Stimulated activated CD4-positive, alpha-beta T cell treated with anti-CD3 and anti-CD28 coated beads, Interleukin-4, amount 100 ng/mL, for 48 hours (primary cell): ENCODE results near the gene METTL15.
"Not testable (repeated sequence)": the region's sequence is repeated elsewhere in the genome, so short reads cannot be mapped to it uniquely, and the experiment has no call there.

Experiments
- DNase-seq, 2 donors: peaks; one replicate each; pipeline ENCODE4 v3.0.0-alpha.2; 2020; ENCODE audit warnings: low read depth in 2 of 2

The METTL15 gene

DNA sequence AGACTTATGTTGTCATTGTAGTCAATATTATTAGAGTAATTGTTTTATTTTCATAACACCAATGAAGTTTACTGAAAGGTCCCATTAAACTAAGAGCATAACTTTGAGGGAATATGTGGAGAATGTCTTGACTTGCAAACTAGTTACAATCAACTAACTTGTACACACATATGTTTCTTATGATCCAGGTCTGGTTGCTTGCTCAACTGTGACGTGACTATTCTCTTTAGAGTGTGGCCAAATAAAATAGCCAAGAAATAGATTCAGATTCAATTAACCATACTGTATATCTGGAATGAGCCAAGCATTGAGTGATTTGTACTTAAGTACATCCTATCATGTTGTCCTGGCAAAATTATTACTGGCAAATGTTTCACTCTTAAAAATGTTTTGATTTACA lies 101.7 kb downstream of the METTL15 start:
- no peak for DNase-seq

DNA sequence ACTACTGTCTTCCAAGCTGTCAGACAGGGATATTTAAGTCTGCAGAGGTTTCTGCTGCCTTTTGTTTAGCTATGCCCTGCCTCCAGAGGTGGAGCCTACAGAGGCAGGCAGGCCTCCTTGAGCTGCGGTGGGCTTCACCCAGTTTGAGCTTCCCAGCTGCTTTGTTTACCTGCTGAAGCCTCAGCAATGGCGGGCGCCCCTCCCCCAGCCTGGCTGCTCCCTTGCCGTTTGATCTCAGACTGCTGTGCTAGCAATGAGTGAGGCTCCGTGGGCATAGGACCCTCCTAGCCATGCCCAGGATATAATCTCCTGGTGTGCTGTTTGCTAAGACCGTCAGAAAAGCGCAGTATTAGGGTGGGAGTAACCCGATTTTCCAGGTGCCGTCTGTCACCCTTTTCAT lies 113.9 kb downstream of the METTL15 start:
- not testable (repeated sequence) for DNase-seq

DNA sequence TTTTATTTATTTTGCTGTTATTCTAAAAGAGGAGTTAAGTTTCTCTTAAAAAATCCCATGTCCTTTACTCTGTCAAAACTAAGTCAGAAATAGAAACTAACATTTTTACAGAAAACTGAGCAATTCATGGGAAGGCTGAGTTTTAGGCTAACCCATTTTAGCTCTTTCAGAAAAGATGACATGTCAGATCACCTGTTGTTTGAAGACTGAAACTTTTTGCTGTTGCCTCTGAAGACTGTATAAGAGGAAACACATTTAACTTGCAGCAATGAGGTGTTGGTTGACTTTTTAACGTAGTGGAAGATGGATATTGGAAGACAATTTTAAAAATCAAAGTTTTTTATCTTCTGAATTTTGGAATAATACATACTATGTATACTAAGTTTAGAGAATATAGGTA lies 115.4 kb downstream of the METTL15 start:
- DNase-seq, result no peak

DNA sequence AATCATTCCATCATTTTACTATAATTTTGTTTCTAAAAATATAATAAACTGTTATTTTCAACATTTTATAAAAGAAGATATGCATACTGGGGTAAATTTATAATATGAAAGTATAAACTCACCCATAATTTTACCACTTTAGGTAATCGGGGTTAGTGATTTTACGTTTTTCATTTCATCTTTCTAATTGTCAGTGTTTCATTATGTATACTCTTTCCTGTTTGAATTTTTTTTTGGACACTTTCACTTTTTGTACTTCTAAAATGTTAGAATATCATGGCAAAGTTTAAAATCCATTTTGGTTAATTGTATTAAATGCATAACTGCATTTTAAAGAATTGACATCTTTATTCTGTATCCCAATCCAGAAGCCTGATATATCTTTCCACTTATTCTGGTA lies 115.8 kb downstream of the METTL15 start:
- DNase-seq, result no peak

DNA sequence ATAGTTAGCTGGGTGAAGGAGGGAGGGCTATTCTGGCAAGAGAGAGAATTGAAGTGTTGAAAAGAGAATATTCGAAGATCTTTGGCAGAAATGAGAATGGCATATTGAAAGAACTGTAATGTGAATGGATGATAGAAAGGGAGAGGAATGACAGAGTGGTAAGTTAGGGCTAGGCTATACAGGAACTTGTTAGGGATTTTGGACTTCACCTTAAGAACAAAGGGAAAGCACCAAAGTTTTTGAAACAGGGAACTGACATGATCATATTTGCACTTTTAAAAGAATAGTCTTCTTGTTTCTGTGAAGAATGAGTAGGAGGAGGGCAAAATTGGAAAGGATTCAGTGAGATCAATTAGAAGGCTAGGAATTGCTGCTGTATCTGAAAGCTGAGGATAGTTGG lies 119.3 kb downstream of the METTL15 start:
- DNase-seq, result no peak

DNA sequence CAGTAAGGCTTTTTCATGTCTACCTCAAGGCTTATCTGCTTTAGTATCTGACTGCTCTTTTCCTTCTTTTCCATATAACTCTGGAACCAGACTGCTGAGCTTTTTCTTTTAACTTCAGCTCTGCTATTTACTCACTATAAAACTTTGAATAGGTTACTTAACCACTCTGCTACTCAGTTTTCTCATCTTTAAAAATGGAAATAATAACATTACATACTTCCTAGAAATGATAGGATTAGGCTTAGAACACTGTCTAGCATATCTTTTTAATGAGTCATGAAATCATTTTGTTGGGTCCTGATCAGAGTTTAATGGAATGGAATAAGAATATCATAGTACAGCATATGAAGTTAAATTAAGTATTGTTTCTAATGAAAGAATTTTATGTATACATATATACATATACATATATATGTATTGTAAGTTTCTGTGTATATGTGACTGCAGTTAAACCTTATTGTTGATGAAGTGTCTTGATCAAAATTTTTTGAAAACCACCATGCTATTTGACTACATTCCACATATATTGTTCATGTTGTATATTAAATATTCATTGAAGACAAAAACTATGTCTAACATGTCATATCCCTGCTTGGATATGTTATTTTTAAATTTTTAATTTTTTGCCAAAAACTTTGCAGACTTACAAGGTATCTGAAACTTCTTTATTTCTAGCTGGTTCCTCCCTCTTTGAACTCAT lies 120.2 kb downstream of the METTL15 start:
- DNase-seq, result no peak

DNA sequence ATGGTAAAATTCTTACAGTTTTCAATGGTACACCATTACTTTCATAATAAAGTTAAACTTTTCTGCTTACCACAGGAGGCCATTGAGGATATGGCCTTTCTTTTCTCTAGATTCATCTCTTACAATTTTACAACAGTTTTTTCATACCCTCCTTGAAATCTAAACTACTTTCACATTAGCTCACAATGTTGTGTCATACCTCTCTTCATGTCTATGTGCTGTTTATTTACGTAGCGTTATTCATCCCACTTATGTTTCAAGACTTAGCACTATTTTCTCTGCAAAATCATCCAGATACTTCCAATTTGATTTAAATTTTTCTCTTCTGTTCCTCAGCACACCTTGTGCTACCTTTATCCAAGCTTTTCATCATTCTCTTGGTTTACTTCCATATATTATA lies 123.3 kb downstream of the METTL15 start:
- no peak for DNase-seq

DNA sequence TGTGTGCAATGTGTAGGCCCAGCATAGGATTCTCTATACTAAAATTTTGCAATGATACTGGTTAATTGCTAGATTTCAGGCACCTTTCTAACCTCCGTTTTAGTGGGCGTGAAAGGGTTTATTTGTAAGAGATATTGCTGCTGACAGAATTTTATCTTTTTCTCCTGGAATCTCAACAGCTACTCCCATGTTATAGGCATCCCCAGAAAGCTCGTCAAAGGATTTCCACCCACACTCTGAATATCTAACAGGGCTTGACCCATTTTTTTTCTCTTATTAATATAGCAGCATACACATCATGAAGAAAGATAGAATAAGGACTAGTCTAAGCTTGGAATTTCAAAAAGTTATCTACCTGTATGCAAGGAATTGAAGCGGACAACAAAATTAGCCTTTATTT lies 124.5 kb downstream of the METTL15 start:
- DNase-seq, result no peak

DNA sequence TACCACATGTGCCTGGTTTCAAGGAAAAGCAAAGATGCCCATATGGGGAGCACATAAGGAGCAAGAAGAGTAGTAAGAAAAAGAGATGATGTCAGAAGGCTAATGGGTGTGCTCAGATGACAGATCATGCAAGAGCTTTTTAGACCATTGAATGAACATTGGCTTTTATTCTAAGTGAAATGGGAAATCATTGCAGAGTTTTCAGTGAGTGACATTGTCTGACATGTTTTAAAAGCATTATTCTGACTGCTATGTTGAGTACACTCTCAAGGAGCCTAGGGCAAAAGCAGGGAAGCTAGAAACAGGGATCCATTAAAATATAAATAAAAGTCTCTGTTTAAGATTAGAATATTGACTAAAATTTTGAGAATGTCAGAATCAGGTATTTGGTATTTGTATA lies 133.6 kb downstream of the METTL15 start:
- no peak for DNase-seq

DNA sequence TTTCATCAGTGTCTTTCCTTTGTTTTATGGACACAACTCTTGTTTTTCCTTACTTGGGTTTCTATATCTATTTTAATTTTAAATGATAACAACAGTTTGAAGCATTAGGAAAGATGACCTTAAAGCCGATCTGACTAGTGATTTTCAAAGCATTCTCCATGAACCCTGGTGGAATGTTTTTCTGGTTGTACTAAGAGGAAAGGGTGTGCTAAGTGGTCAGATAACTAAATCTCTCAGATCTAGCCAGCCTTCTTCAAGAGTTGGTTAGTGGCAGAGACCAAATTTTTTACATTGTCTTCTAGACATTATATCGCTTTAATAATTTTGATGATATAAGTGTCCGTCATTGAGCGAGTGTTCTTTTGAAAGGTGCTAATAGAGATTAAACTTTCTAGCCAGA lies 134.4 kb downstream of the METTL15 start:
- no peak for DNase-seq

DNA sequence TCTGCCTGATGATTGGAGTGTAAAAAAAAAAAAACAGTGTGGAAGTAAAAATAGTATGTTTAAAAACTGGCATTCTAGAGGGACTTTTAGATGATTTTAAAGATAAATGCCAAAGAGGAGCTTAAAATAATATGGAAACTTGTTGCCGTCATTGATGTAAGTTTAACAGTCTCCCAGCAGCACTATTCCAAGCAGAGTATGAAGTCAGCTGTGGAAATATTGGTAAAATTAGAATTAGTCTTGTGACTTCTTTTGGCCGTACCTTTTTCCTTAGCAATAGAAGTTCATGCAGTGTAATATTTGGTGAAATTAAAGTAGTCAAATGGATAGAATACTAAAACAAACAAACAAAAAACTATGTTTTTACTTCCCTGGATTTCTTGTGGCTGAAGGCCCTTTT lies 134.9 kb downstream of the METTL15 start:
- no peak for DNase-seq

DNA sequence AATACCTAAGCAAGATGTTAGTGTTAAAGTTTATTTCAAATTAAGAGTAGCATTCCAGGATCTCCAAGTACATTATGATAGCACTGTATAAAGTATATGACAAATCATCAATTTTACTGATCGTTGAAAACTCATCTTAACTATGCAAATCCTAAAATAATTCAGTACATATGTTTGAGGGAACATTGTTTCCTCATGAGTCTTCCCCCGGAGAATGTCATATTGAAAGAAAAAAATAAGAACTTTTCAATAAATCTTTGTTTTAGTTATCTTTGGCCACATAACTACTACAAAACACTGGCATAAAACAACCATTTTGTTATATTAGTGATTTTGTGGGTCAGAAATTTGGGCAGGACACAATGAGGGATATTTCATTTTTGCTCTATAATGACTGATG lies 135.4 kb downstream of the METTL15 start:
- no peak for DNase-seq

DNA sequence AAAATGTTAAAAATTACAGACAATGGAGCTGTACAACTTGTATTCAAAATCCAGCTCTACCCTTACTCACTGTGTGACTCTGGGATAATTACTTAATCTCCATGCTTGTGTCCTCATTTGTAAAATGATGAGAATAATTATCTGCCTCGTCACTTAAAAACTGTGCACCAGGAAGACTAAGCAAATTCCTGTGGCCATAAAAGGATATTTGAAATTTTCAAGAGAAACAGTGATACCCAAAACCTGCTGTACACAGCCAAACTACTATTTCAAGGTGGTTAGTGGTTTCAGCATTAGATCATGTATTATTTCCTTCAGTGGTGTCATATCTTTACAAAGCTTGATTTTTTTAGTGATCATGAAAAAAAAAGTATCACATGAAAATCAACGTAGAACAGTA lies 136.9 kb downstream of the METTL15 start:
- DNase-seq, result no peak

DNA sequence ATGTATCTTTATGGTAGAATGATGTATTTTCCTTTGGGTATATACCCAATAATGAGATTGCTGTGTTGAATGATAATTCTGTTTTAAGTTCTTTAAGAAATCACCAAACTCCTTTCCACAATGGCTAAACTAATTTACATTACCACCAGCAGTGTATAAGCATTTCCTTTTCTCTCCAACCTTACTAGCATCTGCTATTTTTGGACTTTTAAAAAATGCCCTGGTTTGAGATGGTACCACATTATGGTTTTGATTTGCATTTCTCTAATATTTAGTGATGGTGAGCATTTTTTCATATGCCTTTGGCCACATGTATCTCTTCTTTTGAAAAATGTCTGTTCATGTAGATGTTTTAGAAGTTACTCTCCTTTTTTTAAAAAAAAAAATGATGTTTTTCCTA lies 142.0 kb downstream of the METTL15 start:
- DNase-seq, result no peak

DNA sequence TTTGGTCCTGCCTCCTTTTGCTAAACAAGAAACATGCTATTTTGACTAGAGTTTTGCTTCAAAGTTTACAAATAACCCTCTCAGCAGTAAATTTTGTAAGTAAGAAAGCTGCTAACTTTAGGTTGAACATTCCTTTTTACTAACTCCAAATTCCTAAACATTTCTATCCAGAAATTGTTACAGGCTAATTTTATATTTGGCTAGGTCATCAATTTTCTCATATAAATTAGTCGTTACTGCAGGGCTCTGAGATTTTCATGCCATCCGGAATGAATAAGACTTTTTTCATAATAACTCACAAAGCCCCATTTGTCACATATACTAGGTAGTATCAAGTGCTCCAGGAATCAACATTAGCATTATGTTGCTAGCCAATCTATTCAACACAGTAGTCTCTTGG lies 143.1 kb downstream of the METTL15 start:
- no peak for DNase-seq

DNA sequence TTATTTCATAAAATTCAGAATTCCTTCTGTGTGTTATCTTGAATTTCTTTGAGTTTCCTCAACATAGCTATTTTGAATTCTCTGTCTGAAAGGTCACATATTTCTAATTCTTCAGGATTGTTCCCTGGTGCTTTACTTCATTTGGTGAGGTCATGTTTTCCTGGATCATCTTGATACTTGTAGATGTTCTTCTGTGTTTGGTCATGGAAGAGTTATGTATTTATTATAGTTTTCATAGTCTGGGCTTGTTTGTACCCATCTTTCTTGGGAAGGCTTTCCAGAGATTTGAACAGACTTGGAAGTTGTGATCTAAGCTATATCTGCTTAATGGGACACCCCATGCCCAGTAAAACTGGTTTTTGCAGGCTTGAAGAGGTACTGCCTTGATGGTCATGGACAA lies 149.6 kb downstream of the METTL15 start:
- DNase-seq, result no peak

DNA sequence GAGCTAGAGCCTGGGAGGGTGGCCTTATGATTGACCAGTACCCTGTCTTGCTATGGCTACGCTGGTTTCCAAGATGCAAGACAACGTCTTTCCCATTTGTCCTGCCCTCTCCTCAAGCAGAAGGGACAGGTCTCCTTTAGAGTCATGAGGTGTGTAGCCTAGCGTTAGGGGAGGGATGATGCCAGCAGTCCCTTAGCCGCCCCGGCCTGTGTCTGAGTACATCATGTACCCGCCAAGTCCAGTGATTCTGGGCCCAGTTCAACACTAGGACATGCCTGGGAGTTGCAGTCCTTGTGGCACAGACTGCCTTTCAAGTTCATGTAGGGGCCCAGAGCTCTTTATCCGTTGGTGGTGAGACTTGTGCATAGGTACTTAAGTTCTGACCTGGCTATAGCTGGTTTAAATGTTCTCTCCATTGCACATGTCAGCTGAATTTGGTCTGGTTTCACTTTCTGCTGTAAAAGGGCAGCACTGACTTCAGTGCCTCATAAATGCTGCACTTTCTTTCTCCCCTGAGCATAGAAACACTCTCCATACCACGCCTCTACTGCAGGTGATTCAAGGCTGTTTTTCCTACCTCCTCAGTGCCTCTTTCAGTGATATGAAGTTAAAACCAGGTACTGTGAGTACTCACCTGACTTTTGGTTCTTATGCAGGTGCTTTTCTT lies 151.1 kb downstream of the METTL15 start:
- DNase-seq, result no peak

DNA sequence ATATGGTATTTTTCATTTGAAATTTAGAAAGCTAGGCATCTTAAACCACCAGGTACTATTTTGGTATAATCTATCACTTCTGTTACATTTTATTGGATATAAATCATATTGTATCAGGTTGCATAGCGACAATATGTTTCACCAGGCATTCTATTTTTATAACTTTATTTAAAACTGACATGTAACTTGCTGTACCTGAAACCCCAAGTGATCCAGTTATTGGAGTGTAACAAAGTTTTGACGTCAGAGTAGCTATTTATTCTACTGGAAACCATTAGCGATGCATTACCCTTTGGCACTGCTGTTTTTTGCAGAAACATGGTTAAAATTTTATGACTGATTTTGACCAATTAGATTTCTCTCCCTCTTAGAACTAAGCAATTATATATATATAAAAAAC lies 160.7 kb downstream of the METTL15 start:
- DNase-seq, result no peak

DNA sequence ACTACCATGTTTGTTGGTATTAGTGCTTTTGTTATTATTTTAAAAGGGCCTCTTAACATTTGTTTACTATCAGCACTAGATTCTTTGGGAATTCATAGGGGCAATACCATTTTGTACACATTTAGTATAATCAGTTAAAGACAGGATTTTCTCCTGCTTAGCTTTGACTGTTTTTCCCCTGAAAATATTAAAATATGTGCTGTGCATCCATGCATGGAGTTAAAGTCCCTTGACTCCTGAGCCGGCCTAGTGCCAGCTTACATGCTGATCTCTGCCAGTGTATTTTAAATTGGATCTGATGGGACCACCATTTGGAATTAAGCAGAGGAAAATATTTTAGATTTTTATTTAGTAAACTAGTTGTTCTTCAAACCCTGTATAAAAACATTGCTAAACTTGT lies 161.4 kb downstream of the METTL15 start:
- no peak for DNase-seq

DNA sequence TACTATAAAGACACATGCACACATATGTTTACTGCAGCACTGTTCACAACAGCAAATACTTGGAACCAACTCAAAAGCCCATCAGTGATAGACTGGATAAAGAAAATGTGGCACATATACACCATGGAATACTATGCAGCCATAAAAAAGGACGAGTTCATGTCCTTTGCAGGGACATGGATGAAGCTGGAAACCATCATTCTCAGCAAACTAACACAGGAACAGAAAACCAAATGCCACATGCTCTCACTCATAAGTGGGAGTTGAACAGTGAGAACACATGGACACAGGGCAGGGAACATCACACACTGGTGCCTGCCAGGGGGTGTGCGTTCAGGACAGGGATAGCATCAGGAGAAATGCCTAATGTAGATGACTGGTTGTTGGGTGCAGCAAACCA lies 164.1 kb downstream of the METTL15 start:
- not testable (repeated sequence) for DNase-seq

DNA sequence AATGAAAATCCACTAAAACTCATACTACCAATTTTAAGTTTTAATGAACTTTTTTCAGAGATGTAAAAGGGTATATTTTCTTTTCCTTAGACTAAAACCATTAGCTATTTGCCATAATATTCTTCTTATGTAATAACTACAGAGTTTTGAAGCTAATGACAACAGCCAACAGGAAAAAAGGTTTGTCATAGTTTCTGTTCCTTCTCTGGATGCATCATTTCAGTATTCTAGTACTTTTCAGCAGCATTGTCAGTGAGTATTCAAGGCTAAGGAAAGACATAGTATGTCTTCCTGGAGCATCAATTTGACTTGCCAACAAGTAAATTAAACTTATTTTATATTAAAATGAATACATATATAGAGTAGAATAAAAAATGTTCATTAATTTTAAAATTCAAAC lies 166.0 kb downstream of the METTL15 start:
- DNase-seq, result no peak

DNA sequence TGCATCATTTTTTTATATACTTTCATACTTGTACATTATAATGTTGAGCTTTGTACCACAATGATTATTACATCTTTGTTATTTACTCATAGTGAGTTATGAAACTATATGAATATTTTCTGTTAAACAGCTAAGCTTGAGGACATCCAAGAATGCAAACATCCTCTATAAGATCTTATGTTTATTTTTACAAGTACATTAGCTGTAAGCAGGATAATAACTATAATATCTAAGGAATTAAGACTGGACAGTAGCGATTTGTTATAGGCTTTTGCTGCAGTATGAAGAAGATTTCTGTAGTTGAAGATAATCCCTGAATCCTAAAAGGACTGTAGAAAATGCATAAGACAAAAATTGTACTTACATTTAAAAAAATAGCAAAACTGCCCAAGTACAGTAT lies 176.0 kb downstream of the METTL15 start:
- DNase-seq, result no peak

DNA sequence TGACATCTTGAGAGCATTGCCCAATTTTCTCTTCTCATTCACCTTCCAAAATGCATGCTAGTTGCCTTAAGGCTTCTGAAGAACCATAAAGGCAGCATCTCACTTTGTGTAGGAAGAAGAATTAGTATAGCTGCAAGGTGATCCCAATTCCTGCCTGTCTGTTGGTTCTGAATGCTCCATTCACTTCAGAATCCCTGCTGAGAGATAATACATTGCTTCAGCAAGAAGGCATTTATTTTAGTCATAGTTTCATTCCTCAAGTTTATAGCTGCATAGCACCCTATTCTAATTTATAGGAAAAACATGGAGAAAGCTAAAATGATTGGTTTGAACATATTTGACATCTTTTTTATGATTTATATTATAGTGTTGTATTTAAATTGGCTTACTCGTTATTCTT lies 181.3 kb downstream of the METTL15 start:
- no peak for DNase-seq

DNA sequence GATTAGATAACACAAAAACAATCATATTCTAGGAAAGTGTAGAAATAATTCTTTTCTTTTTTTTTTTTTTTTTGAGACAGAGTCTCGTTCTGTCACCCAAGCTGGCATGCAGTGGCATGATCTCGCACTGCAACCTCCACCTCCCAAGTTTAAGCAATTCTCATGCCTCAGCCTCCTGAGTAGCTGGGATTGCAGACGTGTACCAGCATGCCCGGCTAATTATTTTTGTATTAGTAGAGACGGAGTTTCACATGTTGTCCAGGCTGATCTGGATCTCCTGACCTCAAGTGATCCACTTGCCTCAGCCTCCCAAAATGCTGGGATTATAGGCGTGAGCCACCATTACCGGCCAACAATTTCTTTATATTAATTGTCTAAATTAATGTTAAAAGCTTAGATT lies 182.8 kb downstream of the METTL15 start:
- not testable (repeated sequence) for DNase-seq
